Tibial artery (tissue), 4 donors: ENCODE data around the gene CASTOR1.

Experiments used
- DNase-seq, 2 donors: peaks; one replicate each; pipeline ENCODE4 v3.0.0-alpha.2; 2019
- H3K27ac ChIP-seq, 2 donors: fragments of 200-600 bp; sonication (generic) in 1 of 2; 1 replicate in 1 of 2; 2 replicates in 1 of 2; pipeline ENCODE4 v1.5.1; 2018 to 2019; ENCODE audit warnings: mild to moderate bottlenecking in 1 of 2
- H3K27me3 ChIP-seq, 2 donors: fragments of 200-600 bp; sonication (generic) in 1 of 2; one replicate each; pipeline versions ENCODE4 v1.5.1 to v1.6.0; 2016 to 2019
- H3K36me3 ChIP-seq, 3 donors: fragments of 200-600 bp; sonication (generic) in 2 of 3; one replicate each; pipeline ENCODE4 v1.5.1; 2016 to 2019; ENCODE audit warnings: mild to moderate bottlenecking in 2 of 3
- H3K4me1 ChIP-seq, 4 donors: fragments of 200-600 bp; sonication (generic) in 2 of 4; 1 replicate in 3 of 4; 2 replicates in 1 of 4; pipeline ENCODE4 v1.5.1; 2016 to 2019
- H3K4me3 ChIP-seq, 2 donors: fragments of 200-600 bp; sonication (generic) in 1 of 2; 1 replicate in 1 of 2; 2 replicates in 1 of 2; pipeline ENCODE4 v1.5.1; 2018 to 2019; ENCODE audit warnings: mild to moderate bottlenecking in 2 of 2
- H3K9me3 ChIP-seq, 3 donors: fragments of 200-600 bp; sonication (generic) in 1 of 3; one replicate each; pipeline ENCODE4 v1.5.1; 2016 to 2019
- intact Hi-C: fragments of 100-400 bp; cut with DNase I; formaldehyde crosslinking; loops from one replicate; pipeline ENCODE4 v1.15.0; 2023; ENCODE audit warnings: low total_unique reads
- TF ChIP-seq, protein P1 (sequence below), 2 experiments: fragments of 200-600 bp in 1 of 2; fragments of 450-650 bp in 1 of 2; IDR thresholded peaks; one replicate each; pipeline ENCODE4 v1.5.1; 2017 to 2019; ENCODE audit warnings: antibody characterized with exemption in 2 of 2, mild to moderate bottlenecking in 1 of 2, moderate library complexity in 1 of 2

Gene CASTOR1

DNA sequence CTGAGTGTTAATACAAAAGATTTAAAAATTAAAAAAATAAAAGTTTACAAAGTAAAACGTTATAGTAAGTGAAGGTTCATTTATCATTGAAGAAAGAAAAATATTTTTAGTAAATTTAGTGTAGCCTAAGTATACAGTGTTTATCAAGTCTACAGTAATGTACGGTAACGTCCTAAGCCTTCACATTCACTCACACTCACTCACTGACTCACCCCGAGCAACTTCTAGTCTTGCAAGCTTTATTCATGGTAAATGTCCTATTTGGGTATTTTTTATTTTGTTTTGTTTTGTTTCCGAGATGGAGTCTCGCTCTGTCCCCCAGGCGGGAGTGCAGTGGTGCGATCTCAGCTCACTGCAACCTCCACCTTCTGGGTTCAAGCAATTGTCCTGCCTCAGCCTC lies 8.8 kb downstream of the CASTOR1 start:
- TF ChIP-seq, protein P1, sequence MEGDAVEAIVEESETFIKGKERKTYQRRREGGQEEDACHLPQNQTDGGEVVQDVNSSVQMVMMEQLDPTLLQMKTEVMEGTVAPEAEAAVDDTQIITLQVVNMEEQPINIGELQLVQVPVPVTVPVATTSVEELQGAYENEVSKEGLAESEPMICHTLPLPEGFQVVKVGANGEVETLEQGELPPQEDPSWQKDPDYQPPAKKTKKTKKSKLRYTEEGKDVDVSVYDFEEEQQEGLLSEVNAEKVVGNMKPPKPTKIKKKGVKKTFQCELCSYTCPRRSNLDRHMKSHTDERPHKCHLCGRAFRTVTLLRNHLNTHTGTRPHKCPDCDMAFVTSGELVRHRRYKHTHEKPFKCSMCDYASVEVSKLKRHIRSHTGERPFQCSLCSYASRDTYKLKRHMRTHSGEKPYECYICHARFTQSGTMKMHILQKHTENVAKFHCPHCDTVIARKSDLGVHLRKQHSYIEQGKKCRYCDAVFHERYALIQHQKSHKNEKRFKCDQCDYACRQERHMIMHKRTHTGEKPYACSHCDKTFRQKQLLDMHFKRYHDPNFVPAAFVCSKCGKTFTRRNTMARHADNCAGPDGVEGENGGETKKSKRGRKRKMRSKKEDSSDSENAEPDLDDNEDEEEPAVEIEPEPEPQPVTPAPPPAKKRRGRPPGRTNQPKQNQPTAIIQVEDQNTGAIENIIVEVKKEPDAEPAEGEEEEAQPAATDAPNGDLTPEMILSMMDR (IDR thresholded peaks at IDR 0.05): no peak
- Histone ChIP-seq H3K9me3 (no peaks in the 10 kb centered on the region), H3K36me3 (peaks cover 15 to 34% (median 19%) of the 10 kb centered on the region in 3 donors), H3K4me1 (peaks cover 0 to 16% (median 1%) of the 10 kb centered on the region in 4 donors), H3K27me3 (no peaks in the 10 kb centered on the region), H3K27ac (no peak overlapping the region), H3K4me3 (no peak overlapping the region)
- no peak for DNase-seq
- intact Hi-C loops: no loop called here

DNA sequence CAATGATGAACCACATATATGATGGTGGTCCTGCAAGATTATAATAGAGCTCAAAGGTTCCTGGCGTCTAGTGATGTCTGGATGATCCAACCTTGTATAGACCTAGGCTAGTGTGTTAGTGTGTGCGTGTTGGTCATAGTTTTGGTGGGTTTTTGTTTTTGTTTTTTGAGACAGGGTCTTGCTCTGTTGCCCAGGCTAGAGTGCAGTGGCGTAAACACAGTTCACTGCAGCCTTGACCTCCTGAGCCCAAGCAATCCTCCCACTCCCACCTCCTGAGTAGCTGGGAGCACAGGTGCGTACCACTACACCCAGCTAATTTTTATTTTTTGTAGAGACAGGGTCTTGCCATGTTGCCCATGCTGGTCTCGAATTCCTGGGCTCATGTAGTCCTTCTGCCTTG lies 9.4 kb downstream of the CASTOR1 start:
- Histone ChIP-seq H3K4me1 (peaks cover 0 to 16% (median 1%) of the 10 kb centered on the region in 4 donors), H3K9me3 (no peaks in the 10 kb centered on the region), H3K36me3 (peaks cover 9 to 29% (median 13%) of the 10 kb centered on the region in 3 donors), H3K4me3 (no peak overlapping the region), H3K27ac (no peak overlapping the region), H3K27me3 (no peaks in the 10 kb centered on the region)
- TF ChIP-seq, protein P1 (IDR thresholded peaks at IDR 0.05): no peak
- intact Hi-C loops: no loop called here
- no peak for DNase-seq

DNA sequence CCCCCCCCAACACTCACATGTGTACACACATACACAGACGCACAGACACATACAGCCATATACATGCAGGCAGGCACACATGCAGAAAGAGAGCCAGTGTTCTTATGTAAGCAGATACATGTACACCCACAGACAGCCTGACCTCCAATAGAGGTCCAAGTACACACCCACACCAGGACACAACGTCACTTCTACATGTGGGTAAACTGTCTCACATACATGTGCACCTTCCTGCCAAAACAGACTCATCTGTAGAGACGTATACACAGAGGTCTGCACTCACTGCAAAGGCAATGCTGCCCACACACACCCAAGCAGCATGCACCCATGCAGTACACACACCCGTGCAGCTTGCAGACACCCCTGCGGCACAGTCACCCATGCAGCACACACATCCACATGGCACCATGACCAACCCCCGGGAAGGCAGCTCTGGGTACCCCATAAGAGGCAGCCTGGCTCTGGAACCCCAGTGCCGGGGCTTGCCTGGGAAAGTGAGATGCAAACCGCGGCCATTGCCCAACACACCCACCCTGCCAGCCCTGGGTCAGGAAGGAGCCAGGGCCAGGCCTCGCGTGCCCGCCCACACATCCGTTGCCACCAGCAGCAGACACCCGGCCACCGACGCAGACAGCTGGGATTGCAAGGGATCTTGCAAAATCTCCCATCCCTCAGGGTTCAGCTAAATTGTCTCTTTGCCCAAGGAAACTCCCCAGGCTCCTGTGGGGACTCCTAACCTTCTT lies 10.1 kb downstream of the CASTOR1 start:
- Histone ChIP-seq H3K9me3 (no peaks in the 10 kb centered on the region), H3K27me3 (no peaks in the 10 kb centered on the region), H3K27ac (no peak overlapping the region), H3K36me3 (peaks cover 3 to 22% (median 10%) of the 10 kb centered on the region in 3 donors), H3K4me1 (peaks cover 0 to 16% (median 1%) of the 10 kb centered on the region in 4 donors), H3K4me3 (no peak overlapping the region)
- TF ChIP-seq, protein P1 (IDR thresholded peaks at IDR 0.05): no peak
- DNase-seq: peak; percentile 70 to 82
- intact Hi-C loops: no loop called here

DNA sequence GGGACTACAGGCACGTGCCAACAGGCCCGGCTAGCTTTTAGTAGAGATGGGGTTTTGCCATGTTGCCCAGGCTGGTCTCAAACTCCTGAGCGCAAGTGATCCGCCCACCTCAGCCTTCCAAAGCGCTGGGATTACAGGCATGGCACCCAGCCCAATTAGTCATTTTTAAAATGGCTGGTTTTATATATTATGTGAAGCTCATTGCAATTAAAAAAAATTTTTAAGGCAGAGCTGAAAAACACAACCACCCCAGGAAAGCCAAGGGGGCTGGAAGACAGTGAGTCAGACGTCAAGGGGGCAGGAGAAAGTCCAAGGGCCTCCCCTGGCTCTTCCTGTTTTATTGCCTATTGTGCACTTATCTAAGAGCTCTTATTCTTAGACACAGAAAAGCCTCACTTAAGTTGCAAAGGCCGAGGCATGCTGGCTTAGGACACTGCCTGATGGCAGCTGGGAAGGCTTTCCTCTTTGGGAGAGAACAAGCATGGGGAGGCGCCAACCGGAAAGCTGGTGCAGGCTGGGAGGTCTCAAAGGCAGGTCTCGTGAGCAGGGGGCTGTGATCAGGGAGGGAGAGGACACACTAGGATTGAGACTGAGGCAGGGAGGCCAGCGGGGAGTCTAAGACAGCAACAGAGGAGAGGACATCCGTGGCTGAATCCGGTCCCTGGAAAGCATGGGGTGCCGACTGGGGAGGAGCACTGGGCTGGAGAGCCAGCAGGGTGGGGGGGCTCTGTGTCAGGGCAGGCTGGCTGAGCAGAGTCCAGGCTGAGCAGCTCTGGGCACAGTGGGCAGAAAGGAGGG lies 11.6 kb downstream of the CASTOR1 start:
- TF ChIP-seq, protein P1 (IDR thresholded peaks at IDR 0.05): no peak
- H3K36me3 ChIP-seq: peaks cover 0 to 7% (median 0%) of the 10 kb centered on the region in 3 donors
- H3K27ac ChIP-seq: peak overlapping the region in 1 of 2 donors; percentile 31
- H3K27me3 ChIP-seq: no peaks in the 10 kb centered on the region
- H3K9me3 ChIP-seq: no peaks in the 10 kb centered on the region
- peak in 1 of 2 donors; percentile 57 for DNase-seq
- intact Hi-C loops: no loop called here
- H3K4me1 ChIP-seq: peaks cover 0 to 16% (median 1%) of the 10 kb centered on the region in 4 donors
- no peak overlapping the region for H3K4me3 ChIP-seq

DNA sequence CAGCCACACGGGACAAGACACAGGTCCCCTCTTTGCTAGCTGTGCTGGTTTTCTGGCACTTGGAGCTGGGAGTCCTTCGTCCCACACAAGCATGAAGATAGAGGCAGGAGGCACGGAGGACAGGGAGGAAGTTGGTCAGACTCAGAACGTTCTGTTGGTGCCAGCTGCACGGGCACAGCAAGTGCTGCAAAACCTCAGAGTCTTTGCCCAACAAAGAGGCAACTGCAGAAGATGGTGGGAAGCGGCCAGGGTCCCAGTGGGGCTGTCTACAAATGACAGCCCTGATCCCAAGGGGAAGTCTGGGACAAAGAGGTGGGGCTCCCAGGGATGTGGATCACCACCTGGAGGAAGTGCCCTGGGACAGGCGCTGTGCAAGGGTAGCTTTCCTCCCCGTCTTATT lies 13.3 kb downstream of the CASTOR1 start:
- intact Hi-C loops: no loop called here
- no peaks in the 10 kb centered on the region for H3K27me3 ChIP-seq
- no peak overlapping the region for H3K27ac ChIP-seq
- TF ChIP-seq, protein P1 (IDR thresholded peaks at IDR 0.05): no peak
- H3K4me1 ChIP-seq: peaks cover 0 to 16% (median 1%) of the 10 kb centered on the region in 4 donors
- H3K4me3 ChIP-seq: no peak overlapping the region
- H3K36me3 ChIP-seq: no peaks in the 10 kb centered on the region
- no peak for DNase-seq
- no peaks in the 10 kb centered on the region for H3K9me3 ChIP-seq
